Fibroblast of gingiva (primary cell): ENCODE measurements around the gene STK4.

ENCODE experiments used
- DNase-seq: peaks from one replicate; pipeline ENCODE4 v3.0.0-alpha.2; 2011; ENCODE audit warnings: low read depth

STK4 gene

GRCh38 chr20:45029884-45030283, 63.6 kb downstream of the STK4 start:
- DNase-seq: no peak

DNA sequence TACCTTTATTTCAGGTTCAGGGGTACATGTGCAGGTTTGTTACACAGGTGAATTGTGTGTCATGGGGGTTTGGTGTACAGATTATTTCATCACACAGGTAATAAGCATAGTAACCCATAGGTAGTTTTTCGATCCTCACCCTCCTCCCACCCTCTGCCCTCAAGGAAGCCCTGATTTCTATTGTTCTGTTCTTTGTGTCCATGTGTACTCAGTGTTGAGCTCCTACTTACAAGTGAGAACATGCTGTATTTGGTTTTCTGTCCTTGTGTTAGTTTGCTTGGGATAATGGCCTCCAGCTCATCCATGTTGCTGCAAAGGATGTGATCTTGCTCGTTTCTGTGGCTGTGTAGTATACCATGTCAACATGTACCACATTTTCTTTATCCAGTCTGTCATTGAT, 66.0 kb downstream of the STK4 start:
- DNase-seq: no peak

GRCh38 chr20:45032781-45033180, 66.5 kb downstream of the STK4 start:
- DNase-seq: no peak

DNA sequence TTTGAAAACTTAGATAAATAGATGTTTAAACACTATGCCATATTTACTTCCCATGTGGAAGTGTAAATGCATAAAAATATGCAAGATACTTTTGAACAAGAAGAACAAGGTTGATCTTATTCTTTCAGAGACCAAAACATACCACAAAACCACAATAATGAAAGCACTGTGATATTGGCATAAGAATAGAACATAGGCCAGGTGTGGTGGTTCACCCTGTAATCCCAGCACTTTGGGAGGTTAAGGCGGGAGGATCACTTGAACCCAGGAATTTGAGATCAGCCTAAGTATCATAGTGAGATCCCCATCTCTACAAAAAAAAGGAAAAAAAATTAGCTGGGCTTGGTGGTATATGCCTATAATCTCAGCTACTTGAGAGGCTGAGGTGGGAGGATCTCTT, 68.1 kb downstream of the STK4 start:
- no peak for DNase-seq

- DNase-seq: peak; percentile 83
These were observed 69.9 kb downstream of the STK4 start for GRCh38 chr20:45036044-45036755.

DNA sequence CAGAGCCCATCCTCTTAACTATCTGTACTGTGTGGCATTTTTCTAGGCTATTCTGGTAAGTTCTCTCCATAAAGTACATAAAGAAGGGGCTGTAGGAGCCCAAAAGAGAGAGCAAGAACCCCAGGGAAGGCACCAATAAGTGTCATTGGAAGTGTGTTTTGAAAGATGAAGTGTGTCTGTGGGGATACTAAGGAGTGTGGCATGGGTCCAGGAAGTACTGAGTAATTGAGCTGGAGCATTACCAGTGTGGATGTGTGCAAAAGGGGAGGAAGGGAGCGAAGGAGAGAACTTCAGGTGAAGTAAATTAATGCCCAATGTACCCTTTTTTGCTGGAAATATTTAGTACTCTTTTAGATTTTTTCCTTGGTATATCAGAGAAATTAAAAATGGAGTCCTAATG, 70.7 kb downstream of the STK4 start:
- peak; percentile 50 for DNase-seq

- DNase-seq: no peak
These were observed 71.3 kb downstream of the STK4 start for GRCh38 chr20:45037635-45038034.

- DNase-seq: peak; percentile 37
These were observed 72.6 kb downstream of the STK4 start for GRCh38 chr20:45038745-45039474.

- DNase-seq: peak; percentile 40
These were observed 73.1 kb downstream of the STK4 start for GRCh38 chr20:45039475-45039820.

GRCh38 chr20:45041464-45042337, 75.4 kb downstream of the STK4 start:
- no peak for DNase-seq

- no peak for DNase-seq
These were observed 76.7 kb downstream of the STK4 start for GRCh38 chr20:45042978-45043377.

DNA sequence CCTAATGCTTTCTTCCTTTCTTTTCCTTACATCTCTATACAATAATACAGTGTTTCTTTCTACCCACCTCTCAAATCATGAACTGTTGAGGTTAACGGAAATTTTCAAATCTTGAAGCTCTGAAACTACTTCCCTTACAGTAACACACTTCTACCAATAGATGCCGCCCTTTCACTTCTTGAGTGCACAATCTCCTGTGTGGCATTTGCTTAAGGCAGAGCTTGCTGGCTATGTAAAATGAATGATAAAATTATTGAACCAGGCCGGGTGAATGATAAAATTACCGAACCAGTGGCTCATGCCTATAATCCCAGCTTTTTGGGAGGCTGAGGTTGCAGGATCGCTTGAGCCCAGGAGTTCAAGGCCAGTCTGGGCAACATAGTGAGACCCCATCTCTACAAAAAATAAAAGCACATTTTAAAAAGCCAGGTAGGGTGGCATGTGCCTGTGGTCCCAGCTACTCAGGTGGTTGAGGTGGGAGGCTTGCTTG, 77.8 kb downstream of the STK4 start:
- peak; percentile 80 for DNase-seq

- DNase-seq: no peak
These were observed 78.3 kb downstream of the STK4 start for GRCh38 chr20:45044601-45045000.

- no peak for DNase-seq
These were observed 81.3 kb downstream of the STK4 start for GRCh38 chr20:45047581-45048119.

- DNase-seq: no peak
These were observed 83.1 kb downstream of the STK4 start for GRCh38 chr20:45049438-45049837.

GRCh38 chr20:45049904-45050471, 83.7 kb downstream of the STK4 start:
- DNase-seq: no peak

DNA sequence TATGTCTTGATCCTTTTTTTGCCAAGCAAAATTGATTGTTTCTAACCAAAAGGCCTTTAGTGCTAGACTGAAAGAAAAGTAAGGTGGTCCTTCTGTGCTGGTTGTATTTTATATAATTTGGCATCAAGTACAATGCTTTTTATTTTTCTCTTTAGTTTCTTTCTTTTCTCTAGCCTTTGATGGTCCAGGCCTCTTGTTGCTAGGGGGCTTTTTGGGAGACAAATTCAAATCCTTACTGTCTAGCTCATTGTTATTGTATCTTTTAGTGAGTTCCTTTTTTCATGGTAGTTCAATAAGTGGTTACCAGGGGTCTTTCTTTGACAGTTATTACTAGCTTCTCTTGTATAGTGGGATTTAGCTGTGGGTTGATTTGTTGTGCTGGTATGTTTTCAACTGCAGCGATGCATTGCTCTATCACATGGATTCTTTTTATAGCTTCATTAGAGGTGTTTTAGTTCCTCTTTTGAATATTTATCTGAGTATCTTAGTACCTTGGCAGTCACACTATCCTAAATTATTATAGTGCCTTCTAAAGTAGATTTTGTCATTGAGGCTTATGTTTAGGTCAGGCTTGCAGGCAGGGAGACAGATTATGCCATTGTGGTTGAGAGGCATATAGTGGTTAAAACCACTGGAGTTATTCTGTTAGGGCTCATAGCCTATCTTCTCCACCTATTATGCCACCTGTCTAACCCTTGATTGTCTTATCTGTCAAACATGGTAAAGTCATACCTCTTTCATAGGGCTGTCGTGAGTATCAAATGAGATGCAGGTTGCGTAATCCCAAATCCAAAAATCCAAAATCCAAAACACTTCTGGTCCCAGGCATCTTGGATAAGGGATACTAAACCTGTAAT, 85.1 kb downstream of the STK4 start:
- DNase-seq: no peak

- DNase-seq: peak; percentile 85
These were observed 86.6 kb downstream of the STK4 start for GRCh38 chr20:45052698-45053429.

- no peak for DNase-seq
These were observed 87.4 kb downstream of the STK4 start for GRCh38 chr20:45053430-45054351.
